ENCODE results near the gene HHAT. TPM values are rescaled to one million over a fixed set of nuclear protein-coding genes. Genes with fewer than 3 reads are reported as not detected.

The HHAT gene
- total RNA-seq, 2 experiments from 2014 or later, result 5.2 to 9.5 TPM

DNA sequence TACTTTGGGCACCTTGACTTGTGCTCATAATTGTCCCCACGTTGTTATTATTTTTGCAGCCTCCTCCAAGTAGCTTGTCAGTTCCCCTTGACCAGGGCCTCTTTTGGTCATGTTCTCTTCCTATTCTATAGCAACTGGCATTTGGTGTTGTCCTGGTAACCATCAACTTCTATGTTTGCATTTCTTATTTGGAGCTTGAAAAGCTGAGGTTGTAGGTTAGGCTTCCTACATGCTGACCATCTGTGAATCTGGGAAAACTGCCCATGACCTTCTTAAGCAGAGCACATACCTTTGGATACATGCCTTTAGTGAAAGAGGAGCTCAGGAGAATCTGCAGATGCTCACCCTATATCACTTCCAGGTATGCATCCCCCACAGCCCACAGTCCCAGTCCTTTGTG lies 160.8 kb downstream of the HHAT start:
- no peaks in the 10 kb centered on the region for H3K36me3 ChIP-seq (ENCODE audit: insufficient read depth, low read length)
- POLR2A ChIA-PET, result interaction anchor here (1.0 to 1.1 kb wide), 2 partner anchors 18 to 38 kb away, joined by 3 to 4 read pairs; no protein-coding TSS in a partner anchor
- H4K20me1 ChIP-seq (ENCODE audit: insufficient read depth, low read length), result no peaks in the 10 kb centered on the region
- H3K4me2 ChIP-seq (ENCODE audit: low read length), result no peak overlapping the region
- H2AFZ ChIP-seq (ENCODE audit: low read length), result no peak overlapping the region
- H3K9me3 ChIP-seq (ENCODE audit: low read length), result no peaks in the 10 kb centered on the region
- no peak for TF ChIP-seq EZH2phosphoT487 (IDR thresholded peaks at IDR 0.05; ENCODE audit: borderline replicate concordance, low read depth, low read length)
- TF ChIP-seq, protein P1, sequence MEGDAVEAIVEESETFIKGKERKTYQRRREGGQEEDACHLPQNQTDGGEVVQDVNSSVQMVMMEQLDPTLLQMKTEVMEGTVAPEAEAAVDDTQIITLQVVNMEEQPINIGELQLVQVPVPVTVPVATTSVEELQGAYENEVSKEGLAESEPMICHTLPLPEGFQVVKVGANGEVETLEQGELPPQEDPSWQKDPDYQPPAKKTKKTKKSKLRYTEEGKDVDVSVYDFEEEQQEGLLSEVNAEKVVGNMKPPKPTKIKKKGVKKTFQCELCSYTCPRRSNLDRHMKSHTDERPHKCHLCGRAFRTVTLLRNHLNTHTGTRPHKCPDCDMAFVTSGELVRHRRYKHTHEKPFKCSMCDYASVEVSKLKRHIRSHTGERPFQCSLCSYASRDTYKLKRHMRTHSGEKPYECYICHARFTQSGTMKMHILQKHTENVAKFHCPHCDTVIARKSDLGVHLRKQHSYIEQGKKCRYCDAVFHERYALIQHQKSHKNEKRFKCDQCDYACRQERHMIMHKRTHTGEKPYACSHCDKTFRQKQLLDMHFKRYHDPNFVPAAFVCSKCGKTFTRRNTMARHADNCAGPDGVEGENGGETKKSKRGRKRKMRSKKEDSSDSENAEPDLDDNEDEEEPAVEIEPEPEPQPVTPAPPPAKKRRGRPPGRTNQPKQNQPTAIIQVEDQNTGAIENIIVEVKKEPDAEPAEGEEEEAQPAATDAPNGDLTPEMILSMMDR (conservative IDR thresholded peaks at IDR 0.05; ENCODE audit: low read length), result no peak
- H3K79me2 ChIP-seq (ENCODE audit: insufficient read depth, low read depth, low read length), result no peaks in the 10 kb centered on the region
- no peak overlapping the region for H3K4me3 ChIP-seq (ENCODE audit: low read depth, low read length, poor library complexity, severe bottlenecking)
- H3K9me2 ChIP-seq (ENCODE audit: insufficient read depth, low read length), result no peaks in the 10 kb centered on the region
- BruUV-seq (replicated peaks), result no TSS peak
- H3K27ac ChIP-seq (ENCODE audit: low read depth, low read length, poor library complexity, severe bottlenecking), result no peak overlapping the region
- CTCF ChIA-PET (ENCODE audit: unreplicated experiment), result no interaction called here
- no peaks in the 10 kb centered on the region for H3K4me1 ChIP-seq (ENCODE audit: insufficient read depth, low read length, poor library complexity, severe bottlenecking)
- DNase-seq (ENCODE audit: low spot score), result no peak
- intact Hi-C loops (cut with micrococcal nuclease; ENCODE audit: unreplicated experiment), result no loop called here

DNA sequence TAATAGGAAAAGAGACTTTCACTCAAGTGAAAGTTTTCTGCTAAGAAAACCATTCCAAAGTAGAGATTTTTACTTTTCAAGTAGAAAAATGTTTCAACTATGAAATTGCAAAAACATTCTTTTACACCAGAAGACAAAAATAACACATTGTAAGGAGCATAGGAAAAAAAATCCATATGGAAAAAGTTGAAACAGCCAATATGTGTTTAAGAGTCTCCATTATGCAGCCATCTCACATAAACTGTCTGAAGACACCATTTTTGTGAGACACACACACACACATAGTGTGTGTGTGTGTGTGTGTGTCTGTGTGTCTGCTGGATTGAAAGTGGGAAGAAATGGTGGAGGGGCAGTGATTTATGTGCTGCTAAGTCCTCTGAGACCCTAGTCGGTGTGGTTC lies 162.1 kb downstream of the HHAT start:
- Histone ChIP-seq H4K20me1 (ENCODE audit: insufficient read depth, low read length) (no peaks in the 10 kb centered on the region), H3K9me3 (ENCODE audit: low read length) (no peaks in the 10 kb centered on the region), H3K27ac (ENCODE audit: low read depth, low read length, poor library complexity, severe bottlenecking) (no peak overlapping the region), H3K4me1 (ENCODE audit: insufficient read depth, low read length, poor library complexity, severe bottlenecking) (no peaks in the 10 kb centered on the region), H3K9me2 (ENCODE audit: insufficient read depth, low read length) (no peaks in the 10 kb centered on the region), H3K36me3 (ENCODE audit: insufficient read depth, low read length) (no peaks in the 10 kb centered on the region), H2AFZ (ENCODE audit: low read length) (no peak overlapping the region), H3K4me2 (ENCODE audit: low read length) (no peak overlapping the region), H3K4me3 (ENCODE audit: low read depth, low read length, poor library complexity, severe bottlenecking) (no peak overlapping the region), H3K79me2 (ENCODE audit: insufficient read depth, low read depth, low read length) (no peaks in the 10 kb centered on the region)
- BruUV-seq (replicated peaks), result no TSS peak
- intact Hi-C loops (cut with micrococcal nuclease; ENCODE audit: unreplicated experiment), result no loop called here
- CTCF ChIA-PET (ENCODE audit: unreplicated experiment), result no interaction called here
- TF ChIP-seq, protein P1 (conservative IDR thresholded peaks at IDR 0.05; ENCODE audit: low read length), result no peak
- TF ChIP-seq EZH2phosphoT487 (IDR thresholded peaks at IDR 0.05; ENCODE audit: borderline replicate concordance, low read depth, low read length), result no peak
- POLR2A ChIA-PET, result interaction anchor here (0.5 kb wide), 1 partner anchor 80 kb away, joined by 5 read pairs; no protein-coding TSS in a partner anchor
- DNase-seq (ENCODE audit: low spot score), result no peak

DNA sequence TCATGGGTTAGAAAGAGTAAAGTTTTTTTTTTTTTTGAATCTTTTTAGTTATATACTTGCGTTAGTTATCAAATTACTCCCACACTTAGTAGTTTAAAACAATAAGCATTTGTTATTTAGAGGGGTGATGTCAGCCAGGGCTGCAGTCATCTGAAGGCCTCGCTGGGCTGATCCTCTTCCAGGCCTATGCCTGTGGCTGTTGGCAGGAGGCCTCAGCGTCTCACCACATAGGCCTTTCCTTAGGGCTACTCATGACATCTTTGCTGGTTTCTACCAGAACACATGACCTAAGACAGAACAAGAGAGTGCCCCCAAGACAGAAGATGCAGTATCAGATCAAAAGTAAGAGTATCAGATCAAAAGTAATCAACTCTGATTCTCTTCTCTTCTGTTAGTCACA lies 167.4 kb downstream of the HHAT start:
- no peaks in the 10 kb centered on the region for H3K9me3 ChIP-seq (ENCODE audit: low read length)
- no peaks in the 10 kb centered on the region for H4K20me1 ChIP-seq (ENCODE audit: insufficient read depth, low read length)
- no peak for DNase-seq (ENCODE audit: low spot score)
- H3K36me3 ChIP-seq (ENCODE audit: insufficient read depth, low read length), result no peaks in the 10 kb centered on the region
- no peak for TF ChIP-seq EZH2phosphoT487 (IDR thresholded peaks at IDR 0.05; ENCODE audit: borderline replicate concordance, low read depth, low read length)
- TF ChIP-seq, protein P1 (conservative IDR thresholded peaks at IDR 0.05; ENCODE audit: low read length), result no peak
- POLR2A ChIA-PET, result no interaction called here
- BruUV-seq (replicated peaks), result no TSS peak
- no peaks in the 10 kb centered on the region for H3K4me1 ChIP-seq (ENCODE audit: insufficient read depth, low read length, poor library complexity, severe bottlenecking)
- no peak overlapping the region for H3K4me3 ChIP-seq (ENCODE audit: low read depth, low read length, poor library complexity, severe bottlenecking)
- intact Hi-C loops (cut with micrococcal nuclease; ENCODE audit: unreplicated experiment), result no loop called here
- no peak overlapping the region for H3K27ac ChIP-seq (ENCODE audit: low read depth, low read length, poor library complexity, severe bottlenecking)
- CTCF ChIA-PET (ENCODE audit: unreplicated experiment), result no interaction called here
- no peak overlapping the region for H3K4me2 ChIP-seq (ENCODE audit: low read length)
- H3K9me2 ChIP-seq (ENCODE audit: insufficient read depth, low read length), result no peaks in the 10 kb centered on the region
- no peak overlapping the region for H2AFZ ChIP-seq (ENCODE audit: low read length)
- no peaks in the 10 kb centered on the region for H3K79me2 ChIP-seq (ENCODE audit: insufficient read depth, low read depth, low read length)
